SK-N-SH (cell line): ENCODE data around the gene AKT2. TPM values are rescaled to one million over a fixed set of nuclear protein-coding genes. Genes with fewer than 3 reads are reported as not detected.

Source experiments
- CTCF ChIA-PET: fragments of 300-600, 350-600 bp; formaldehyde crosslinking; extraction: SDS; loops from one replicate; lab custom pipeline; 2021; lab: Yijun Ruan, JAX
- POLR2A ChIA-PET: fragments of 350-600 bp; sonication (Branson Sonifier 250); formaldehyde crosslinking; extraction: SDS; loops from one replicate; lab custom pipeline; 2020; ENCODE audit warnings: antibody characterized with exemption, inconsistent platforms; lab: Yijun Ruan, JAX
- DNase-seq: peaks from one replicate; pipeline ENCODE4 v3.0.0; 2012
- H2AFZ ChIP-seq: fragments of 200-600 bp; sonication (generic); 2 replicates; pipeline ENCODE4 v1.8.1; 2016; ENCODE audit warnings: antibody characterized with exemption, mild to moderate bottlenecking, low read depth
- H3F3A ChIP-seq: fragments of 200-600 bp; sonication (generic); replicated peaks from 2 replicates; pipeline ENCODE3; 2016; ENCODE audit warnings: antibody characterized with exemption, mild to moderate bottlenecking; ENCODE audit not compliant: insufficient read depth
- H3K27ac ChIP-seq, 2 experiments: fragments of 200-500 bp in 1 of 2; fragments of 200-600 bp in 1 of 2; sonication (Bioruptor generic) in 1 of 2; sonication (generic), shearing (Covaris generic) in 1 of 2; 2 replicates each; pipeline versions ENCODE4 v1.5.1 to v1.6.1; 2014 to 2016; ENCODE audit warnings: low read depth in 2 of 2, inconsistent platforms in 1 of 2, low read length in 1 of 2, mild to moderate bottlenecking in 1 of 2, mixed read lengths in 1 of 2
- H3K27me3 ChIP-seq: fragments of 200-600 bp; sonication (generic), shearing (Covaris generic); 2 replicates; pipeline ENCODE4 v1.6.1; 2016; ENCODE audit warnings: mixed run types; ENCODE audit not compliant: insufficient read depth
- H3K36me3 ChIP-seq, 2 experiments: fragments of 200-500 bp in 1 of 2; fragments of 200-600 bp in 1 of 2; sonication (Bioruptor generic) in 1 of 2; sonication (generic) in 1 of 2; replicated peaks in 1 of 2; 2 replicates each; pipeline versions ENCODE3 to v1.5.1; 2014 to 2016; ENCODE audit warnings: low read length in 1 of 2, mild to moderate bottlenecking in 1 of 2; ENCODE audit not compliant: insufficient read depth in 2 of 2, control insufficient read depth in 1 of 2
- H3K4me1 ChIP-seq, 2 experiments: fragments of 200-500 bp in 1 of 2; fragments of 200-600 bp in 1 of 2; sonication (Bioruptor generic) in 1 of 2; sonication (generic), shearing (Covaris generic) in 1 of 2; 2 replicates each; pipeline versions ENCODE4 v1.5.1 to v1.6.1; 2014 to 2016; ENCODE audit warnings: low read depth in 1 of 2, low read length in 1 of 2, mixed run types in 1 of 2; ENCODE audit not compliant: insufficient read depth in 2 of 2, control insufficient read depth in 1 of 2
- H3K4me2 ChIP-seq: fragments of 200-600 bp; sonication (generic), shearing (Covaris generic); 2 replicates; pipeline ENCODE4 v1.6.1; 2017; ENCODE audit warnings: mixed run types
- H3K4me3 ChIP-seq, 2 experiments: fragments of 200-500 bp in 1 of 2; fragments of 200-600 bp in 1 of 2; sonication (Bioruptor generic) in 1 of 2; sonication (generic), shearing (Covaris generic) in 1 of 2; 2 replicates each; pipeline versions ENCODE4 v1.5.1 to v1.8.1; 2014 to 2016; ENCODE audit warnings: low read depth in 2 of 2, inconsistent platforms in 1 of 2, low read length in 1 of 2, mild to moderate bottlenecking in 1 of 2, mixed read lengths in 1 of 2, moderate library complexity in 1 of 2
- H3K79me2 ChIP-seq: fragments of 200-600 bp; sonication (generic); 2 replicates; pipeline ENCODE4 v1.8.1; 2017; ENCODE audit warnings: mild to moderate bottlenecking; ENCODE audit not compliant: insufficient read depth
- H3K9ac ChIP-seq: fragments of 200-600 bp; sonication (generic); 2 replicates; pipeline ENCODE4 v1.6.1; 2017; ENCODE audit warnings: mixed run types
- H3K9me2 ChIP-seq: fragments of 200-600 bp; sonication (generic); 2 replicates; pipeline ENCODE4 v1.6.1; 2017; ENCODE audit warnings: mixed run types
- H3K9me3 ChIP-seq: fragments of 200-600 bp; sonication (generic); 2 replicates; pipeline ENCODE4 v1.6.1; 2017; ENCODE audit warnings: mixed run types, mild to moderate bottlenecking, moderate library complexity
- H4K20me1 ChIP-seq: fragments of 200-600 bp; sonication (generic); 2 replicates; pipeline ENCODE4 v1.6.1; 2017; ENCODE audit warnings: mild to moderate bottlenecking, mixed run types; ENCODE audit not compliant: insufficient read depth
- CHD2 ChIP-seq: fragments of 150-350 bp; IDR thresholded peaks from 2 replicates; pipeline ENCODE4 v1.6.1; 2018; ENCODE audit warnings: low read length; ENCODE audit not compliant: partially characterized antibody
- ELF1 ChIP-seq: IDR thresholded peaks from 2 replicates; pipeline ENCODE4 v1.4.0; 2012
- EP300 ChIP-seq, 2 experiments: IDR thresholded peaks; 2 replicates each; pipeline versions ENCODE4 v1.4.0 to v1.6.1; 2012; ENCODE audit warnings: borderline replicate concordance in 1 of 2, low read depth in 1 of 2, low read length in 1 of 2
- EZH2phosphoT487 ChIP-seq: fragments of 200-600 bp; sonication (generic); IDR thresholded peaks from 2 replicates; pipeline ENCODE4 v1.6.1; 2017; ENCODE audit warnings: low read depth, mixed run types, mild to moderate bottlenecking, antibody characterized with exemption, moderate library complexity, borderline replicate concordance
- FOSL2 ChIP-seq: IDR thresholded peaks from 2 replicates; pipeline ENCODE4 v1.4.0; 2012; ENCODE audit warnings: low read depth, mild to moderate bottlenecking, moderate library complexity, borderline replicate concordance
- GATA2 ChIP-seq: sonication (generic); formaldehyde crosslinking; IDR thresholded peaks from 2 replicates; pipeline ENCODE4 v1.5.0; 2020; ENCODE audit warnings: mild to moderate bottlenecking, missing genetic modification reagents
- NRF1 ChIP-seq: IDR thresholded peaks from 2 replicates; pipeline ENCODE4 v1.6.1; 2012; ENCODE audit warnings: low read depth, mild to moderate bottlenecking, low read length
- RAD21 ChIP-seq: IDR thresholded peaks from 2 replicates; pipeline ENCODE4 v1.6.1; 2012; ENCODE audit warnings: mild to moderate bottlenecking, low read length
- RFX5 ChIP-seq: IDR thresholded peaks from 2 replicates; pipeline ENCODE4 v1.6.1; 2012; ENCODE audit warnings: mild to moderate bottlenecking, improper control_type of control experiment, low read length
- RXRA ChIP-seq: IDR thresholded peaks from 2 replicates; pipeline ENCODE4 v1.4.0; 2012; ENCODE audit warnings: low read depth, mild to moderate bottlenecking, borderline replicate concordance
- SMC3 ChIP-seq: IDR thresholded peaks from 2 replicates; pipeline ENCODE4 v1.6.1; 2012; ENCODE audit warnings: low read depth, low read length, improper control_type of control experiment
- TAF1 ChIP-seq: IDR thresholded peaks from 2 replicates; pipeline ENCODE4 v1.6.1; 2012; ENCODE audit warnings: low read depth, mild to moderate bottlenecking, low read length, moderate library complexity, borderline replicate concordance
- TEAD4 ChIP-seq: IDR thresholded peaks from 2 replicates; pipeline ENCODE4 v1.4.0; 2012; ENCODE audit warnings: mild to moderate bottlenecking, borderline replicate concordance; ENCODE audit not compliant: insufficient read depth
- USF1 ChIP-seq: IDR thresholded peaks from 2 replicates; pipeline ENCODE4 v1.4.0; 2012; ENCODE audit warnings: low read depth, borderline replicate concordance
- YY1 ChIP-seq: IDR thresholded peaks from 2 replicates; pipeline ENCODE4 v1.4.0; 2012; ENCODE audit warnings: low read depth, mild to moderate bottlenecking
- ZBTB33 ChIP-seq: IDR thresholded peaks from 2 replicates; pipeline ENCODE4 v1.4.0; 2012; ENCODE audit warnings: low read depth, borderline replicate concordance
- WGBS: methylation state at CpG from one replicate; pipeline ENCODE4 v1.1.6; 2017; ENCODE audit warnings: low lambda C conversion rate; 5-methylcytosine and 5-hydroxymethylcytosine counted together
- polyA plus RNA-seq, 3 experiments: library from polyadenylated mRNA; depleted of rRNA; stranded (reverse); fragments of >200 nt; gene quantifications; 2 replicates each; pipeline ENCODE4 v1.2.3, GENCODE V29; 2012
- TF ChIP-seq, protein P1 (sequence below): IDR thresholded peaks from 2 replicates; pipeline ENCODE4 v1.6.1; 2012; ENCODE audit warnings: mild to moderate bottlenecking, low read depth, low read length, moderate library complexity
- TF ChIP-seq, protein P2 (sequence below): fragments of 150-350 bp; IDR thresholded peaks from 2 replicates; pipeline ENCODE4 v1.6.1; 2017; ENCODE audit warnings: antibody characterized with exemption, low read length, low read depth, borderline replicate concordance
- TF ChIP-seq, protein P3 (sequence below): fragments of 150-350 bp; IDR thresholded peaks from 2 replicates; pipeline ENCODE4 v1.6.1; 2016; ENCODE audit warnings: mild to moderate bottlenecking, low read depth, low read length
- TF ChIP-seq, protein P4 (sequence below): IDR thresholded peaks from 2 replicates; pipeline ENCODE4 v1.4.0; 2012; ENCODE audit warnings: low read depth

Gene AKT2
- polyA plus RNA-seq, 1 of the 3 experiments (the other 2 are of a cell fraction) = 99.8 TPM

DNA sequence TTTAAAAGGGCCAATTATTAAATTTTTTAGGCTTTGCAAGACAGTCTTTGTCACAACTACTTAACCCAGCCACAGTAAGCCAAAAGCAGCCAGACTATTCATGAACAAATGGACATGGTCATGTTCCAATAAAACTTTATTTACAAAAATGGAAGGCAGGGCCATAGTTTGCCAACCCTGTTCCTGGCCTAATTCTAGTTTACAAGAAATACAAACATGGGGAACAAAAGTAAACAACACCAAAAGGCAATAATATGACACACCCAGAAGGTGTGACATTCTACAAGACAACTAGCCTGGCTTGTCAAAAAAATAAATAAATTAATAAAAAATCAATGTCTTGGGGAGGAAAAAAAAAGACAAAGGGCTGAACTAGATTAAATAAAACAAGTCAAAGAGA lies 33.9 kb downstream of the AKT2 start:
- TF ChIP-seq EZH2phosphoT487 = no peak
- TF ChIP-seq, protein P1, sequence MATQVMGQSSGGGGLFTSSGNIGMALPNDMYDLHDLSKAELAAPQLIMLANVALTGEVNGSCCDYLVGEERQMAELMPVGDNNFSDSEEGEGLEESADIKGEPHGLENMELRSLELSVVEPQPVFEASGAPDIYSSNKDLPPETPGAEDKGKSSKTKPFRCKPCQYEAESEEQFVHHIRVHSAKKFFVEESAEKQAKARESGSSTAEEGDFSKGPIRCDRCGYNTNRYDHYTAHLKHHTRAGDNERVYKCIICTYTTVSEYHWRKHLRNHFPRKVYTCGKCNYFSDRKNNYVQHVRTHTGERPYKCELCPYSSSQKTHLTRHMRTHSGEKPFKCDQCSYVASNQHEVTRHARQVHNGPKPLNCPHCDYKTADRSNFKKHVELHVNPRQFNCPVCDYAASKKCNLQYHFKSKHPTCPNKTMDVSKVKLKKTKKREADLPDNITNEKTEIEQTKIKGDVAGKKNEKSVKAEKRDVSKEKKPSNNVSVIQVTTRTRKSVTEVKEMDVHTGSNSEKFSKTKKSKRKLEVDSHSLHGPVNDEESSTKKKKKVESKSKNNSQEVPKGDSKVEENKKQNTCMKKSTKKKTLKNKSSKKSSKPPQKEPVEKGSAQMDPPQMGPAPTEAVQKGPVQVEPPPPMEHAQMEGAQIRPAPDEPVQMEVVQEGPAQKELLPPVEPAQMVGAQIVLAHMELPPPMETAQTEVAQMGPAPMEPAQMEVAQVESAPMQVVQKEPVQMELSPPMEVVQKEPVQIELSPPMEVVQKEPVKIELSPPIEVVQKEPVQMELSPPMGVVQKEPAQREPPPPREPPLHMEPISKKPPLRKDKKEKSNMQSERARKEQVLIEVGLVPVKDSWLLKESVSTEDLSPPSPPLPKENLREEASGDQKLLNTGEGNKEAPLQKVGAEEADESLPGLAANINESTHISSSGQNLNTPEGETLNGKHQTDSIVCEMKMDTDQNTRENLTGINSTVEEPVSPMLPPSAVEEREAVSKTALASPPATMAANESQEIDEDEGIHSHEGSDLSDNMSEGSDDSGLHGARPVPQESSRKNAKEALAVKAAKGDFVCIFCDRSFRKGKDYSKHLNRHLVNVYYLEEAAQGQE = no peak
- TF ChIP-seq USF1 = no peak
- no peak for TF ChIP-seq ELF1
- TF ChIP-seq FOSL2 = no peak
- no peak for TF ChIP-seq ZBTB33
- TF ChIP-seq CHD2 = no peak
- no peak for TF ChIP-seq NRF1
- TF ChIP-seq, all 33 proteins: peak for 0
- ChIA-PET POLR2A (no interaction called here), CTCF (no interaction called here)
- Histone ChIP-seq H4K20me1 (peaks cover 13% of the 10 kb centered on the region), H3K27me3 (no peaks in the 10 kb centered on the region), H3K27ac (no peak overlapping the region), H3K4me1 (no peaks in the 10 kb centered on the region; a peak in 1 of 4 replicates), H3K9me3 (no peaks in the 10 kb centered on the region), H3K36me3 (peaks cover 15 to 54% of the 10 kb centered on the region in 2 experiments), H3K79me2 (peaks cover 12% of the 10 kb centered on the region), H3K4me2 (no peak overlapping the region), H3K9ac (no peak overlapping the region), H3F3A (no peaks in the 10 kb centered on the region), H2AFZ (no peak overlapping the region), H3K4me3 (no peak overlapping the region), H3K9me2 (no peaks in the 10 kb centered on the region)
- DNase-seq = no peak

- no peak overlapping the region for H3K27ac ChIP-seq
- H3K9me3 ChIP-seq = no peaks in the 10 kb centered on the region
- no peaks in the 10 kb centered on the region; a peak in 1 of 4 replicates for H3K4me1 ChIP-seq
- peaks cover 11 to 40% of the 10 kb centered on the region in 2 experiments for H3K36me3 ChIP-seq
- H3K4me2 ChIP-seq = no peak overlapping the region
- ChIA-PET CTCF (interaction anchor here (0.9 to 1.2 kb wide), 2 partner anchors 15 to 385 kb away, joined by 3 read pairs; no protein-coding TSS in a partner anchor), POLR2A (no interaction called here)
- no peaks in the 10 kb centered on the region for H3K9me2 ChIP-seq
- no peak overlapping the region for H3K9ac ChIP-seq
- H3F3A ChIP-seq = no peaks in the 10 kb centered on the region
- 90% methylated on average over 11 of the region's 11 CpGs for WGBS
- no peak overlapping the region for H3K4me3 ChIP-seq
- H4K20me1 ChIP-seq = peaks cover 18% of the 10 kb centered on the region
- H3K79me2 ChIP-seq = peaks cover 12% of the 10 kb centered on the region
- H3K27me3 ChIP-seq = no peaks in the 10 kb centered on the region
- H2AFZ ChIP-seq = no peak overlapping the region
- DNase-seq = no peak
- no peak for TF ChIP-seq YY1
- TF ChIP-seq GATA2 = no peak
- TF ChIP-seq, protein P2, sequence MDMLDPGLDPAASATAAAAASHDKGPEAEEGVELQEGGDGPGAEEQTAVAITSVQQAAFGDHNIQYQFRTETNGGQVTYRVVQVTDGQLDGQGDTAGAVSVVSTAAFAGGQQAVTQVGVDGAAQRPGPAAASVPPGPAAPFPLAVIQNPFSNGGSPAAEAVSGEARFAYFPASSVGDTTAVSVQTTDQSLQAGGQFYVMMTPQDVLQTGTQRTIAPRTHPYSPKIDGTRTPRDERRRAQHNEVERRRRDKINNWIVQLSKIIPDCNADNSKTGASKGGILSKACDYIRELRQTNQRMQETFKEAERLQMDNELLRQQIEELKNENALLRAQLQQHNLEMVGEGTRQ = no peak
- no peak for TF ChIP-seq RAD21
- TF ChIP-seq, protein P3, sequence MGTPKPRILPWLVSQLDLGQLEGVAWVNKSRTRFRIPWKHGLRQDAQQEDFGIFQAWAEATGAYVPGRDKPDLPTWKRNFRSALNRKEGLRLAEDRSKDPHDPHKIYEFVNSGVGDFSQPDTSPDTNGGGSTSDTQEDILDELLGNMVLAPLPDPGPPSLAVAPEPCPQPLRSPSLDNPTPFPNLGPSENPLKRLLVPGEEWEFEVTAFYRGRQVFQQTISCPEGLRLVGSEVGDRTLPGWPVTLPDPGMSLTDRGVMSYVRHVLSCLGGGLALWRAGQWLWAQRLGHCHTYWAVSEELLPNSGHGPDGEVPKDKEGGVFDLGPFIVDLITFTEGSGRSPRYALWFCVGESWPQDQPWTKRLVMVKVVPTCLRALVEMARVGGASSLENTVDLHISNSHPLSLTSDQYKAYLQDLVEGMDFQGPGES = no peak
- TF ChIP-seq RXRA = no peak
- TF ChIP-seq TAF1 = no peak
- no peak for TF ChIP-seq TEAD4
- TF ChIP-seq, protein P4, sequence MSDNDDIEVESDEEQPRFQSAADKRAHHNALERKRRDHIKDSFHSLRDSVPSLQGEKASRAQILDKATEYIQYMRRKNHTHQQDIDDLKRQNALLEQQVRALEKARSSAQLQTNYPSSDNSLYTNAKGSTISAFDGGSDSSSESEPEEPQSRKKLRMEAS = no peak
- TF ChIP-seq SMC3 = no peak
- no peak for TF ChIP-seq EP300 (IDR thresholded peaks at IDR 0.05; ENCODE audit: borderline replicate concordance in 1 of 2, low read depth in 1 of 2, low read length in 1 of 2)
- no peak for TF ChIP-seq RFX5
- no peak for TF ChIP-seq NRF1
These were observed 35.4 kb downstream of the AKT2 start for GRCh38 chr19:40249781-40250180.
